ENCODE measurements around the gene UBE2E2.

The UBE2E2 gene

DNA sequence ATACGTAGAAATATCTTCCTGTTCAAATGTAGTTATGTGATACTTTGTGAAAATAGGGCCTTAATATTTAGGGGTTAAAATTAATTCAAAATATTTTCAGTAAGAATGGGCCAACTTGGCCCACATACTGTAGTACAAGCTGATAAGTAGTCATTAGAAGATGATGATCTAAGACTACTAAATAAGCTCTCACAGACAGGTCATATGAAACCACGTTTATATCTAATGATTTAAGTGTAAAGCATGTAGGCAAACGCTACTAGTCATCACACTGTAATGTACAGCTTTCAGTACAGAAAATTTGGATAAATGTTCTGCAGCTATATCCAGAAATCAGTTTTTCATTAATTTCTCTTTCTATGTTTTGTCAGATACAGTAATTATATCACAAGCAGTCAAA, 228.6 kb downstream of the UBE2E2 start (continued):
- TF ChIP-seq PRDM2 (tag by site-specific recombination; IDR thresholded peaks at IDR 0.05; ENCODE audit: borderline replicate concordance), result no peak
- no peak for TF ChIP-seq ZFP37 (tag by site-specific recombination; IDR thresholded peaks at IDR 0.05)
- TF ChIP-seq, protein P1, sequence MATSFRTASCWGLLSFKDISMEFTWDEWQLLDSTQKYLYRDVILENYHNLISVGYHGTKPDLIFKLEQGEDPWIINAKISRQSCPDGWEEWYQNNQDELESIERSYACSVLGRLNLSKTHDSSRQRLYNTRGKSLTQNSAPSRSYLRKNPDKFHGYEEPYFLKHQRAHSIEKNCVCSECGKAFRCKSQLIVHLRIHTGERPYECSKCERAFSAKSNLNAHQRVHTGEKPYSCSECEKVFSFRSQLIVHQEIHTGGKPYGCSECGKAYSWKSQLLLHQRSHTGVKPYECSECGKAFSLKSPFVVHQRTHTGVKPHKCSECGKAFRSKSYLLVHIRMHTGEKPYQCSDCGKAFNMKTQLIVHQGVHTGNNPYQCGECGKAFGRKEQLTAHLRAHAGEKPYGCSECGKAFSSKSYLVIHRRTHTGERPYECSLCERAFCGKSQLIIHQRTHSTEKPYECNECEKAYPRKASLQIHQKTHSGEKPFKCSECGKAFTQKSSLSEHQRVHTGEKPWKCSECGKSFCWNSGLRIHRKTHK (tag by site-specific recombination; IDR thresholded peaks at IDR 0.05), result no peak
- TF ChIP-seq ZNF394 (tag by site-specific recombination; IDR thresholded peaks at IDR 0.05; ENCODE audit: borderline replicate concordance), result no peak
- TF ChIP-seq HOXA7 (CRISPR knock-in tag; IDR thresholded peaks at IDR 0.05; ENCODE audit: borderline replicate concordance), result no peak
- no peak for TF ChIP-seq ZNF549 (tag by site-specific recombination; IDR thresholded peaks at IDR 0.05)
- no peak for TF ChIP-seq PATZ1 (tag by site-specific recombination; IDR thresholded peaks at IDR 0.05)
- TF ChIP-seq ZNF654 (tag by site-specific recombination; IDR thresholded peaks at IDR 0.05; ENCODE audit: low read depth), result no peak
- TF ChIP-seq ZNF423 (tag by site-specific recombination; IDR thresholded peaks at IDR 0.05), result no peak
- no peak for TF ChIP-seq ZNF138 (tag by site-specific recombination; IDR thresholded peaks at IDR 0.05; ENCODE audit: borderline replicate concordance)

DNA sequence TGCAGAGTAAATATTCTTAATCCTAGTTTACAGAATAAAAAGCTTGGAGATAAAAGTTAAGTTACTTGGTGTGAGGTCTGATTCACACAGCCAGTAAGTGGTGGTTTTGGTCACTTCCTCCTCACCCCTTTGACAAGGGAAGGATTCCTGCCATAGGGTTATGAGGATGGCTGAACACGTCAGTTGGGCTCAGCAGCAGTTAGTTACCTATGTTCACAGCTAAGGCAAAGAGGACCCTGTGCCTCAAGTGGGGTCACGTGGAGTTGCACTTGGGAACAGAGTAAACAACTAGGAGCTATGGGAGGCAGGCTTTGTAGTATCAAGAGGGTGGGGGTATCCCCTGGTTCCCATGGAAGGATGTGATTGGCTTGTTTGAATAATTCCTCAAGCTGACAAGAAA, 232.2 kb downstream of the UBE2E2 start:
- Histone ChIP-seq H3K9me3 (ENCODE audit: control insufficient read depth, insufficient read depth, low read depth, low read length) (no peaks in the 10 kb centered on the region), H3K4me1 (ENCODE audit: control insufficient read depth, insufficient read depth, low read length) (no peaks in the 10 kb centered on the region), H3K36me3 (ENCODE audit: control insufficient read depth in 2 of 2, insufficient read depth in 1 of 2, low read length in 2 of 2) (no peaks in the 10 kb centered on the region), H3K27ac (ENCODE audit: extremely low read depth, low read depth, low read length) (no peak overlapping the region), H3K4me3 (ENCODE audit: low read depth, low read length) (no peak overlapping the region)
- TF ChIP-seq ZNF274 (IDR thresholded peaks at IDR 0.05; ENCODE audit: low read length), result no peak
- no peak for TF ChIP-seq ZNF274 (tag by site-specific recombination; IDR thresholded peaks at IDR 0.05; ENCODE audit: borderline replicate concordance)
- no peak for TF ChIP-seq ELK4 (IDR thresholded peaks at IDR 0.05; ENCODE audit: borderline replicate concordance, low read depth, low read length)
- POLR2A ChIA-PET, result no interaction called here
- CTCF ChIA-PET, result no interaction called here

DNA sequence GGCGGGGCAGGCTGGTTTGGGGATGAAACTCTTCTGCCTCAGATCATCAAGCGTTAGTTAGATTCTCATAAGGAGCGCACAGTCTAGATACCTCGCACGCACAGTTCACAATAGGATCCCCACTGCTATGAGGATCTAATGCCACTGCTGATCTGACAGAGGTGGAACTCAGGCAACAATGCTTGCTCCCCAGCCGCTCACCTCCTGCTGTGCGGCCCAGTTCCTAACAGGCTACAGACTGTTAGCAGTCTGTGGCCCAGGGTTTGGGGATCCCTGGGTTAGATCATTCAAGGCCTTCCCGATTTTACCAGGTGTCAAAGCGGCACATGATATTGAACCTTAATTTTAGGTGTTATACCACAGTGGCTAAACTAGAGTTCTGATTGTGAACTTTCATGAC, 232.8 kb downstream of the UBE2E2 start:
- H3K36me3 ChIP-seq (ENCODE audit: control insufficient read depth in 2 of 2, insufficient read depth in 1 of 2, low read length in 2 of 2), result no peaks in the 10 kb centered on the region
- H3K4me1 ChIP-seq (ENCODE audit: control insufficient read depth, insufficient read depth, low read length), result no peaks in the 10 kb centered on the region
- H3K9me3 ChIP-seq (ENCODE audit: control insufficient read depth, insufficient read depth, low read depth, low read length), result no peaks in the 10 kb centered on the region
- no peak overlapping the region for H3K4me3 ChIP-seq (ENCODE audit: low read depth, low read length)
- ChIA-PET POLR2A (no interaction called here), CTCF (no interaction called here)
- no peak overlapping the region for H3K27ac ChIP-seq (ENCODE audit: extremely low read depth, low read depth, low read length)
- TF ChIP-seq ZNF48 (tag by site-specific recombination; IDR thresholded peaks at IDR 0.05) (no peak), ZNF623 (tag by site-specific recombination; IDR thresholded peaks at IDR 0.05) (no peak), ZFP41 (tag by site-specific recombination; IDR thresholded peaks at IDR 0.05; ENCODE audit: borderline replicate concordance) (no peak), ZNF335 (tag by site-specific recombination; conservative IDR thresholded peaks at IDR 0.05) (no peak), ZNF202 (tag by site-specific recombination; IDR thresholded peaks at IDR 0.05; ENCODE audit: borderline replicate concordance) (no peak), ZNF280D (tag by site-specific recombination; IDR thresholded peaks at IDR 0.05) (no peak)

All from HEK293 (cell line).